HPDE6-E6E7 (cell line): ENCODE results near the gene HLA-B.
A peak's percentile ranks its signal among the peaks of the same experiment; 100 is the strongest.
"Not testable (repeated sequence)": the region's sequence is repeated elsewhere in the genome, so short reads cannot be mapped to it uniquely, and the experiment has no call there.

Experiments used
- DNase-seq: peaks from one replicate; pipeline ENCODE4 v3.0.0; 2011; ENCODE audit warnings: missing footprints; ENCODE audit errors: extremely low spot score

Gene HLA-B

GRCh38 chr6:31383149-31383548 lies 26.2 kb upstream of the HLA-B start:
- no peak for DNase-seq

- DNase-seq = no peak
These were observed 24.7 kb upstream of the HLA-B start for GRCh38 chr6:31381666-31382065.

GRCh38 chr6:31379850-31380249 lies 22.9 kb upstream of the HLA-B start:
- no peak for DNase-seq

GRCh38 chr6:31378721-31379103 lies 21.7 kb upstream of the HLA-B start:
- DNase-seq = no peak

- no peak for DNase-seq
These were observed 21.2 kb upstream of the HLA-B start for GRCh38 chr6:31378062-31378720.

- no peak for DNase-seq
These were observed 20.1 kb upstream of the HLA-B start for GRCh38 chr6:31377029-31377428.

GRCh38 chr6:31375699-31376098 lies 18.7 kb upstream of the HLA-B start:
- no peak for DNase-seq

GRCh38 chr6:31374118-31374517 lies 17.1 kb upstream of the HLA-B start:
- DNase-seq = not testable (repeated sequence)

GRCh38 chr6:31368461-31368860 lies 11.5 kb upstream of the HLA-B start:
- no peak for DNase-seq

- DNase-seq = peak; percentile 85
These were observed 9.9 kb upstream of the HLA-B start for GRCh38 chr6:31366693-31367470.

- DNase-seq = no peak
These were observed 8.9 kb upstream of the HLA-B start for GRCh38 chr6:31365864-31366263.

GRCh38 chr6:31363811-31364210 lies 6.8 kb upstream of the HLA-B start:
- no peak for DNase-seq

GRCh38 chr6:31362751-31363150 lies 5.8 kb upstream of the HLA-B start:
- DNase-seq = no peak

- DNase-seq = no peak
These were observed 2.6 kb upstream of the HLA-B start for GRCh38 chr6:31359581-31359980.

GRCh38 chr6:31358302-31358701 lies 1.3 kb upstream of the HLA-B start:
- DNase-seq = no peak

- no peak for DNase-seq
These were observed 907 bp upstream of the HLA-B start for GRCh38 chr6:31357886-31358285.

GRCh38 chr6:31356216-31356945 lies 598 bp downstream of the HLA-B start:
- no peak for DNase-seq

- no peak for DNase-seq
These were observed 1.4 kb downstream of the HLA-B start for GRCh38 chr6:31355583-31355948.

GRCh38 chr6:31354864-31355582 lies 2.0 kb downstream of the HLA-B start:
- DNase-seq = no peak

GRCh38 chr6:31354158-31354863 lies 2.7 kb downstream of the HLA-B start:
- no peak for DNase-seq

- no peak for DNase-seq
These were observed 3.5 kb downstream of the HLA-B start for GRCh38 chr6:31353384-31353945.
